Body of pancreas (tissue), 4 donors: Measurements from ENCODE around the gene SORL1. TPM values are rescaled to one million over a fixed set of nuclear protein-coding genes. Genes with fewer than 3 reads are reported as not detected.

Experiments used
- ATAC-seq: fragments of 150-250 bp; one replicate; pipeline ENCODE4 v1.9.1; 2016
- DNase-seq, 4 donors: peaks; one replicate each; pipeline ENCODE4 v3.0.0-alpha.2; 2019
- H3K27ac ChIP-seq, 4 donors: fragments of 200-600 bp; sonication (generic); 1 replicate in 3 of 4; 2 replicates in 1 of 4; pipeline versions ENCODE4 v1.5.1 to v1.6.1; 2016 to 2019; ENCODE audit warnings: mild to moderate bottlenecking in 1 of 4, mixed read lengths in 1 of 4, moderate library complexity in 1 of 4
- H3K27me3 ChIP-seq, 2 donors: fragments of 200-600 bp; sonication (generic); one replicate each; pipeline ENCODE4 v1.6.0; 2016; ENCODE audit warnings: mild to moderate bottlenecking in 1 of 2
- H3K36me3 ChIP-seq, 2 donors: fragments of 200-600 bp; sonication (generic); replicated peaks in 1 of 2; 2 replicates each; pipeline ENCODE4 v1.5.1; 2016; ENCODE audit warnings: low read depth in 2 of 2; ENCODE audit not compliant: insufficient read depth in 1 of 2
- H3K4me1 ChIP-seq: fragments of 200-600 bp; sonication (generic); one replicate; pipeline ENCODE4 v1.6.0; 2016
- H3K4me3 ChIP-seq, 2 donors: fragments of 200-600 bp; sonication (generic); 1 replicate in 1 of 2; 2 replicates in 1 of 2; pipeline ENCODE4 v1.5.1; 2016 to 2019
- H3K9me3 ChIP-seq, 3 donors: fragments of 200-600 bp; sonication (generic); 1 replicate in 2 of 3; 2 replicates in 1 of 3; pipeline ENCODE4 v1.5.1; 2016
- POLR2A ChIP-seq, 3 donors: fragments of 450-650 bp; IDR thresholded peaks; one replicate each; pipeline ENCODE4 v1.6.1; 2016; ENCODE audit warnings: antibody characterized with exemption in 3 of 3, mild to moderate bottlenecking in 2 of 3
- WGBS, 2 donors: methylation state at CpG; one replicate each; pipeline ENCODE4 v1.1.5; 2017; 5-methylcytosine and 5-hydroxymethylcytosine counted together
- intact Hi-C: fragments of 100-400 bp; cut with DNase I; formaldehyde crosslinking; loops from one replicate; pipeline ENCODE4 v1.15.1; 2023
- total RNA-seq, 2 donors: library from RNA; depleted of rRNA; stranded (reverse); fragments of >200 nt; gene quantifications; one replicate each; pipeline ENCODE4 v1.1.0, GENCODE V29; 2016
- TF ChIP-seq, protein P1 (sequence below), 7 experiments: fragments of 450-650 bp in 4 of 7; fragments of 200-600 bp in 3 of 7; sonication (generic) in 3 of 7; IDR thresholded peaks; one replicate each; pipeline ENCODE4 v1.5.1; 2016 to 2019; ENCODE audit warnings: antibody characterized with exemption in 7 of 7

SORL1 gene
- total RNA-seq, 2 donors from 2014 or later: 25.1 to 26.5 TPM

DNA sequence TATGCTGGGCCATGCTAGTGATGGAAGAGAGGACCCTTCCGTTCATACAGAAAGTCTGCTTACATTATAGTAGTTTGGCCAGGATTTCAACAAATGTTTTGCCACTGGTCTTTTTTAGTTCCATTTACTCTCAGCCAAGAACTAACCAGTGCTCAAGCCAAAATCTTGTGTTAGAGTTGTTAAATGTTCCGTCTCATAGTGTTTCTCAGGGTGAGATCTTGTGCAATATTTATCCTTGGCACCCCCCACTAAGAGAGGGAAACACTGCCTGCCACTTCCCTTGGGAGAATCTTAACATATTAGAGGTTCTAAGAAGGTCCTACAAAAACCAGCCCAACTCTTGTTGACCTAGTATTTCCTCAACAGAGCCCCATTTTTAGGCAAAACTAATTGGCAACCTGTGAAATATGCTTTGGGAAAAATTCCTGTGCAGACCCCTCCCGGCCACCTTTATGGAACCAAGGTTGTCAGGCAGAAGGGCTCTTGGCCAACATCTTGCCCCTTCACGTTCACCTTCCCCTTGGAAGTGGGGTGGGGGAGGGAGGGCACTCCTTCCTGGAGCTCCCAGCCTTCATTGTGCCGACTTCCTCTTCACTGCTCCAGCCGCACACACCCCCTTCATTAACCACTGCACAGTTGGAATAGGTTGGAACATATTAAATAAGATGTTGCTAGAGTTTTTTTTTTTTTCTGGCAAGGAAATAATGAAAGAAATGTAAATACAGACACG is 173.8 kb downstream of the SORL1 start:
- Histone ChIP-seq H3K27me3 (no peaks in the 10 kb centered on the region), H3K36me3 (no peaks in the 10 kb centered on the region), H3K4me3 (no peak overlapping the region), H3K4me1 (no peaks in the 10 kb centered on the region), H3K9me3 (no peaks in the 10 kb centered on the region), H3K27ac (no peak overlapping the region)
- TF ChIP-seq, protein P1, sequence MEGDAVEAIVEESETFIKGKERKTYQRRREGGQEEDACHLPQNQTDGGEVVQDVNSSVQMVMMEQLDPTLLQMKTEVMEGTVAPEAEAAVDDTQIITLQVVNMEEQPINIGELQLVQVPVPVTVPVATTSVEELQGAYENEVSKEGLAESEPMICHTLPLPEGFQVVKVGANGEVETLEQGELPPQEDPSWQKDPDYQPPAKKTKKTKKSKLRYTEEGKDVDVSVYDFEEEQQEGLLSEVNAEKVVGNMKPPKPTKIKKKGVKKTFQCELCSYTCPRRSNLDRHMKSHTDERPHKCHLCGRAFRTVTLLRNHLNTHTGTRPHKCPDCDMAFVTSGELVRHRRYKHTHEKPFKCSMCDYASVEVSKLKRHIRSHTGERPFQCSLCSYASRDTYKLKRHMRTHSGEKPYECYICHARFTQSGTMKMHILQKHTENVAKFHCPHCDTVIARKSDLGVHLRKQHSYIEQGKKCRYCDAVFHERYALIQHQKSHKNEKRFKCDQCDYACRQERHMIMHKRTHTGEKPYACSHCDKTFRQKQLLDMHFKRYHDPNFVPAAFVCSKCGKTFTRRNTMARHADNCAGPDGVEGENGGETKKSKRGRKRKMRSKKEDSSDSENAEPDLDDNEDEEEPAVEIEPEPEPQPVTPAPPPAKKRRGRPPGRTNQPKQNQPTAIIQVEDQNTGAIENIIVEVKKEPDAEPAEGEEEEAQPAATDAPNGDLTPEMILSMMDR (IDR thresholded peaks at IDR 0.05): no peak
- TF ChIP-seq POLR2A (IDR thresholded peaks at IDR 0.05): no peak
- WGBS, 2 donors: 42 to 51% methylated on average over 7 of the region's 7 CpGs
- no peak for ATAC-seq
- DNase-seq: no peak
- intact Hi-C loops: no loop called here

DNA sequence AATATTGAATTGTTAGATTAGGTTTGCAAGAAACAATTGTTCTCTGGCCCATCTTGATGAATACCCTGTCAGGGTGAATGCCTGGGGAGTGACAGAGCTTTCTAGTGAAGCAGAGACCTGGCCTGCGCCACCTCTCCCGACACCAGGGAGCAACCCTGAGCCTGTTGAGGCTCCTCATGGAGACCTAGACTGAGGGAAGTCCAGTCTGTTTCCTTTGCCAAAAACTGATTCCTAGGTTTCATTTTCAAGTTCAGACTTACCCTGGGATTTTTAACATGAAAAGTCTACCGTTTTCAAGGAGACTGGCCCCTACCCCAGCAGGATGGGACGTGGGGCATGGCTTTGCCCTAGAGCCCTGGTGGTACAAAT is 174.4 kb downstream of the SORL1 start:
- intact Hi-C loops: no loop called here
- TF ChIP-seq, protein P1 (IDR thresholded peaks at IDR 0.05): no peak
- TF ChIP-seq POLR2A (IDR thresholded peaks at IDR 0.05): no peak

DNA sequence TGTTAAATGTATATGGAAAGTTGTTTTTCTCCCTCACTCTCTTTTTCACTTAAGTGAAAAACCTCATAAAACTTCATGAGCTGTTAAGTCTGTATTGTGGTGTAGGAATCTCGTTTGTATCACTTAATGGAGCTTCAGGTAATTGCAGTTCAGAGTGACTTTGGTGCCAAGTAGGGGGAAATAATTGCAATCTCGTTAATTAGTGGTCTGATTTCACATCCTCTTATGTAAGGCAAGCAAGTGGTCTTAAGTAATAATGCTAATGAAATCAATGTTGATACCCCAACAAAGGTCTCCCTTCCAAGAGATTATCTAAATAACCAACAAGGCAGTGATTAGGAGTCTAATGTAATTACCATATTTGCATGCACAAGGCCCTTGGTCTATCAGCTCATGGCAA is 174.9 kb downstream of the SORL1 start:
- TF ChIP-seq, protein P1 (IDR thresholded peaks at IDR 0.05): no peak
- TF ChIP-seq POLR2A (IDR thresholded peaks at IDR 0.05): no peak
- no peaks in the 10 kb centered on the region for H3K36me3 ChIP-seq
- H3K27me3 ChIP-seq: no peaks in the 10 kb centered on the region
- intact Hi-C loops: no loop called here
- no peak overlapping the region for H3K27ac ChIP-seq
- WGBS, 2 donors: 39 to 46% methylated on average over 2 of the region's 2 CpGs
- H3K4me3 ChIP-seq: no peak overlapping the region
- H3K9me3 ChIP-seq: no peaks in the 10 kb centered on the region
- no peaks in the 10 kb centered on the region for H3K4me1 ChIP-seq
- ATAC-seq: no peak
- DNase-seq: no peak

More for the DNA sequence above, 174.4 kb downstream of the SORL1 start:
- H3K9me3 ChIP-seq: no peaks in the 10 kb centered on the region
- H3K4me1 ChIP-seq: no peaks in the 10 kb centered on the region
- no peak overlapping the region for H3K27ac ChIP-seq
- no peak for ATAC-seq
- no peaks in the 10 kb centered on the region for H3K27me3 ChIP-seq
- 54 to 58% methylated on average over 4 of the region's 4 CpGs for WGBS, 2 donors
- no peak for DNase-seq
- no peaks in the 10 kb centered on the region for H3K36me3 ChIP-seq
- no peak overlapping the region for H3K4me3 ChIP-seq

DNA sequence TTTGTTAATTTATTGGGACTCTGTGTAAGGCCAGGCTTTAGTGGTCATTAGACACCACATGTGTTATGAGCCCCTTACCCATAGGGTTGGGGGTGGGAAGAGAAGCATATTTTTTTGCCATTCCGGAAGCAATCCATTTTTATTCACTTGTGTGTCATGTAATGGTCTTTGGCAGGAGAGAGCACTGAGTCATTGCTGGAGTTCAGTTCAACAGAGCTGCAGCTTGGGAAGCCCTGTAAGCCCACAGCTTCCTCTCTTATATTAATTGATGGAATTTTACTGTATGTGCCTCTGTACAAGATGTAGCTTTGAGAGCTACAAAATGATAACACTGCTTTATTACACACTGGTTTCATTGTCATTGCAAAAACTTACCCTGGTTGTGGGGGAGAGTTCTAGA is 177.9 kb downstream of the SORL1 start:
- intact Hi-C loops: no loop called here
- no peaks in the 10 kb centered on the region for H3K9me3 ChIP-seq
- ATAC-seq: no peak
- H3K36me3 ChIP-seq: no peaks in the 10 kb centered on the region
- no peak for DNase-seq
- TF ChIP-seq POLR2A (IDR thresholded peaks at IDR 0.05): no peak
- TF ChIP-seq, protein P1 (IDR thresholded peaks at IDR 0.05): no peak
- no peak overlapping the region for H3K27ac ChIP-seq
- no peaks in the 10 kb centered on the region for H3K4me1 ChIP-seq
- WGBS, 2 donors: 64 to 74% methylated on average over 1 of the region's 1 CpG
- no peaks in the 10 kb centered on the region for H3K27me3 ChIP-seq
- H3K4me3 ChIP-seq: no peak overlapping the region

DNA sequence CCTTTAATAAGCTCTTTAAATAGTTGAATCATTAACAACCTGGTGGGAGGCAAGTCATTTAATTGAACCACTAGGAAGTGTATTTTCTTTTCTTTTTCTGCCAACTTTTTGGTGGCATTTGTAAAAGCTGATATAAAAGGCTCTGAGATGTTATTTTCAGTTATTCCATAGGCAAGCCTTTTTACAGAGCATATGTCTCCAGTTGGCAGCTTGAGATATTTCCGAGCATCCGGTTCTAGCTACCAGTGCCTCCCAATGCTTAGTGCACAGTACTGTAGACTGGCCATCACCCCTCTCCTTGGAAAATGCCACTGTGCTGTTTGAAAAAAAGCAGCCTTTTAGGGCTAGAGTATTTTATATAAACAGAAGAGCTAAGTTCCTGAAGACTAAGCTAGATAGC is 179.3 kb downstream of the SORL1 start:
- ATAC-seq (no peak), DNase-seq (no peak)
- Histone ChIP-seq H3K9me3 (no peaks in the 10 kb centered on the region), H3K27ac (no peak overlapping the region), H3K4me3 (no peak overlapping the region), H3K4me1 (no peaks in the 10 kb centered on the region), H3K27me3 (no peaks in the 10 kb centered on the region), H3K36me3 (no peaks in the 10 kb centered on the region)
- 82 to 84% methylated on average over 2 of the region's 2 CpGs for WGBS, 2 donors
- TF ChIP-seq POLR2A (IDR thresholded peaks at IDR 0.05): no peak
- TF ChIP-seq, protein P1 (IDR thresholded peaks at IDR 0.05): no peak
- intact Hi-C loops: no loop called here
